GM23338 (cell line): ENCODE results near the gene ARRDC2. TPM values are rescaled to one million over a fixed set of nuclear protein-coding genes. Genes with fewer than 3 reads are reported as not detected.

Source experiments
- ATAC-seq: fragments of 200-7000 bp; cut with Tn5 transposase; 3 replicates; pipeline ENCODE4 v1.9.1; 2020
- DNase-seq: peaks from one replicate; pipeline ENCODE4 v3.0.0-alpha.2; 2015; ENCODE audit warnings: low spot score
- H2AFZ ChIP-seq: fragments of 200-600 bp; sonication (generic); 2 replicates; pipeline ENCODE4 v1.8.0; 2016; ENCODE audit warnings: antibody characterized with exemption, mild to moderate bottlenecking, moderate library complexity
- H3F3A ChIP-seq: fragments of 200-600 bp; sonication (generic); replicated peaks from 2 replicates; pipeline ENCODE4 v1.8.0; 2017; ENCODE audit warnings: antibody characterized with exemption, mixed run types, low read depth
- H3K27ac ChIP-seq: fragments of 200-600 bp; sonication (generic); 2 replicates; pipeline ENCODE4 v1.6.1; 2016; ENCODE audit warnings: low read depth
- H3K27me3 ChIP-seq: fragments of 200-600 bp; sonication (generic); 2 replicates; pipeline ENCODE4 v1.8.0; 2016; ENCODE audit warnings: mild to moderate bottlenecking, mixed run types, moderate library complexity; ENCODE audit not compliant: insufficient read depth
- H3K36me3 ChIP-seq: fragments of 200-600 bp; sonication (generic); 2 replicates; pipeline ENCODE4 v1.8.0; 2016; ENCODE audit warnings: mild to moderate bottlenecking; ENCODE audit not compliant: insufficient read depth
- H3K4me1 ChIP-seq: fragments of 200-600 bp; sonication (generic); 2 replicates; pipeline ENCODE4 v1.8.0; 2016; ENCODE audit warnings: mild to moderate bottlenecking, moderate library complexity; ENCODE audit not compliant: insufficient read depth
- H3K4me2 ChIP-seq: fragments of 200-600 bp; sonication (generic); 2 replicates; pipeline ENCODE4 v1.7.1; 2017; ENCODE audit warnings: mixed run types
- H3K4me3 ChIP-seq: fragments of 200-600 bp; sonication (generic); 2 replicates; pipeline ENCODE4 v1.6.1; 2016; ENCODE audit warnings: mixed run types
- H3K79me2 ChIP-seq: fragments of 200-600 bp; sonication (generic); replicated peaks from 2 replicates; pipeline ENCODE4 v1.8.0; 2017; ENCODE audit warnings: mild to moderate bottlenecking; ENCODE audit not compliant: insufficient read depth
- H3K9me2 ChIP-seq: fragments of 200-600 bp; sonication (generic); 2 replicates; pipeline ENCODE4 v1.8.0; 2017; ENCODE audit not compliant: insufficient read depth
- H4K20me1 ChIP-seq: fragments of 200-600 bp; sonication (generic); replicated peaks from 2 replicates; pipeline ENCODE4 v1.8.0; 2017; ENCODE audit warnings: mild to moderate bottlenecking; ENCODE audit not compliant: insufficient read depth
- H3K27ac Mint-ChIP-seq: 2 replicates; pipeline ENCODE4 v1.8.0; 2020; ENCODE audit warnings: inconsistent platforms, mild to moderate bottlenecking, moderate library complexity, mixed read lengths
- H3K27me3 Mint-ChIP-seq: 3 replicates; pipeline ENCODE4 v1.8.0; 2022; ENCODE audit warnings: low read depth, mild to moderate bottlenecking, moderate library complexity, mixed read lengths, inconsistent platforms; ENCODE audit not compliant: insufficient read depth, poor library complexity
- H3K36me3 Mint-ChIP-seq: 3 replicates; pipeline ENCODE4 v1.8.0; 2021; ENCODE audit warnings: low read depth, mild to moderate bottlenecking, inconsistent platforms, moderate library complexity, mixed read lengths
- H3K4me1 Mint-ChIP-seq: 3 replicates; pipeline ENCODE4 v1.8.0; 2020; ENCODE audit warnings: mild to moderate bottlenecking, inconsistent platforms, mixed read lengths
- H3K4me3 Mint-ChIP-seq: 3 replicates; pipeline ENCODE4 v1.8.0; 2021; ENCODE audit warnings: moderate library complexity, mild to moderate bottlenecking, inconsistent platforms, mixed read lengths
- H3K9me3 Mint-ChIP-seq: 3 replicates; pipeline ENCODE4 v1.8.0; 2020; ENCODE audit warnings: moderate library complexity, mild to moderate bottlenecking, inconsistent platforms, mixed read lengths
- CREB1 ChIP-seq: fragments of 250-450 bp; sonication (Bioruptor Pico); IDR thresholded peaks from 2 replicates; pipeline ENCODE4 v1.5.0; 2020; ENCODE audit warnings: low read depth, mild to moderate bottlenecking, moderate library complexity
- ETS1 ChIP-seq: IDR thresholded peaks from 2 replicates; pipeline ENCODE4 v1.6.1; 2016; ENCODE audit warnings: antibody characterized with exemption
- EZH2 ChIP-seq: fragments of 200-600 bp; sonication (generic); IDR thresholded peaks from one replicate; pipeline ENCODE4 v1.8.0; 2017; ENCODE audit warnings: antibody characterized with exemption, mild to moderate bottlenecking, low read depth; ENCODE audit not compliant: unreplicated experiment
- EZH2phosphoT487 ChIP-seq: fragments of 200-600 bp; sonication (generic); IDR thresholded peaks from one replicate; pipeline ENCODE4 v1.8.1; 2018; ENCODE audit warnings: antibody characterized with exemption; ENCODE audit not compliant: unreplicated experiment
- JUNB ChIP-seq: IDR thresholded peaks from one replicate; pipeline ENCODE4 v1.6.1; 2016; ENCODE audit warnings: antibody characterized with exemption; ENCODE audit not compliant: unreplicated experiment
- NANOG ChIP-seq: IDR thresholded peaks from 2 replicates; pipeline ENCODE4 v1.6.1; 2016; ENCODE audit warnings: antibody characterized with exemption, borderline replicate concordance
- POLR2AphosphoS5 ChIP-seq: IDR thresholded peaks from 2 replicates; pipeline ENCODE4 v1.6.1; 2016; ENCODE audit warnings: antibody characterized with exemption, low read depth
- REST ChIP-seq: IDR thresholded peaks from one replicate; pipeline ENCODE4 v1.6.1; 2018; ENCODE audit warnings: antibody characterized with exemption; ENCODE audit not compliant: unreplicated experiment
- STAT1 ChIP-seq: IDR thresholded peaks from one replicate; pipeline ENCODE4 v1.6.1; 2016; ENCODE audit warnings: antibody characterized with exemption; ENCODE audit not compliant: unreplicated experiment
- ZNF114 ChIP-seq: fragments of 250-450 bp; sonication (Bioruptor Pico); IDR thresholded peaks from 2 replicates; pipeline ENCODE4 v1.5.0; 2020; ENCODE audit warnings: mild to moderate bottlenecking, moderate library complexity
- ZNF331 ChIP-seq: fragments of 250-450 bp; sonication (Bioruptor Pico); IDR thresholded peaks from 2 replicates; pipeline ENCODE4 v1.5.0; 2020; ENCODE audit warnings: low read depth, mild to moderate bottlenecking, moderate library complexity
- ZNF462 ChIP-seq: fragments of 250-450 bp; sonication (Bioruptor Pico); IDR thresholded peaks from 2 replicates; pipeline ENCODE4 v1.5.0; 2020; ENCODE audit warnings: mild to moderate bottlenecking, moderate library complexity
- polyA plus RNA-seq: library from polyadenylated mRNA; unstranded; fragments of >200 nt; fragmentation: Nextera tagmentation; extraction: Ambion mirVana; gene quantifications from 2 replicates; pipeline ENCODE4 v1.2.1, GENCODE V29; 2016
- total RNA-seq: library from RNA; depleted of rRNA; stranded (reverse); fragments of >200 nt; shearing (Covaris generic); gene quantifications from 2 replicates; pipeline ENCODE4 v1.2.3, GENCODE V29; 2014
- TF ChIP-seq, protein P1 (sequence below), 2 experiments: fragments of 200-600 bp in 1 of 2; sonication (generic) in 1 of 2; conservative IDR thresholded peaks; 2 replicates each; pipeline versions ENCODE4 v1.5.1 to v1.6.1; 2016 to 2017; ENCODE audit warnings: antibody characterized with exemption in 2 of 2, low read depth in 2 of 2, mild to moderate bottlenecking in 2 of 2, moderate library complexity in 1 of 2

Gene ARRDC2
- total and polyA plus RNA-seq, 2 experiments from 2014 or later = 2.4 to 7.1 TPM

- Histone ChIP-seq H4K20me1 (no peaks in the 10 kb centered on the region), H3K4me3 (peak overlapping the region; percentile 52), H3K4me1 (peaks cover 6% of the 10 kb centered on the region; the same call in 1 of the 2 replicates), H3K27me3 (peaks cover 31% of the 10 kb centered on the region), H3K4me2 (peak overlapping the region; percentile 79), H3K9me2 (no peaks in the 10 kb centered on the region), H3K79me2 (no peaks in the 10 kb centered on the region), H3K27ac (no peak overlapping the region), H3K36me3 (no peaks in the 10 kb centered on the region), H2AFZ (peak overlapping the region; percentile 63), H3F3A (no peaks in the 10 kb centered on the region; the same call in 1 of the 2 replicates)
- H3K36me3 Mint-ChIP-seq = no peaks in the 10 kb centered on the region; the same call in 2 of the 3 replicates
- TF ChIP-seq NANOG (no peak), CREB1 (CRISPR knock-in tag) (peak; percentile 52), REST (no peak), ZNF331 (CRISPR knock-in tag) (no peak), ZNF114 (CRISPR knock-in tag) (no peak), ZNF462 (CRISPR knock-in tag) (no peak), JUNB (no peak), EZH2 (peak; percentile 37), POLR2AphosphoS5 (peak; percentile 43), STAT1 (no peak), EZH2phosphoT487 (no peak), ETS1 (peak; percentile 51; the same call in 1 of the 2 replicates)
- TF ChIP-seq, protein P1, sequence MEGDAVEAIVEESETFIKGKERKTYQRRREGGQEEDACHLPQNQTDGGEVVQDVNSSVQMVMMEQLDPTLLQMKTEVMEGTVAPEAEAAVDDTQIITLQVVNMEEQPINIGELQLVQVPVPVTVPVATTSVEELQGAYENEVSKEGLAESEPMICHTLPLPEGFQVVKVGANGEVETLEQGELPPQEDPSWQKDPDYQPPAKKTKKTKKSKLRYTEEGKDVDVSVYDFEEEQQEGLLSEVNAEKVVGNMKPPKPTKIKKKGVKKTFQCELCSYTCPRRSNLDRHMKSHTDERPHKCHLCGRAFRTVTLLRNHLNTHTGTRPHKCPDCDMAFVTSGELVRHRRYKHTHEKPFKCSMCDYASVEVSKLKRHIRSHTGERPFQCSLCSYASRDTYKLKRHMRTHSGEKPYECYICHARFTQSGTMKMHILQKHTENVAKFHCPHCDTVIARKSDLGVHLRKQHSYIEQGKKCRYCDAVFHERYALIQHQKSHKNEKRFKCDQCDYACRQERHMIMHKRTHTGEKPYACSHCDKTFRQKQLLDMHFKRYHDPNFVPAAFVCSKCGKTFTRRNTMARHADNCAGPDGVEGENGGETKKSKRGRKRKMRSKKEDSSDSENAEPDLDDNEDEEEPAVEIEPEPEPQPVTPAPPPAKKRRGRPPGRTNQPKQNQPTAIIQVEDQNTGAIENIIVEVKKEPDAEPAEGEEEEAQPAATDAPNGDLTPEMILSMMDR (conservative IDR thresholded peaks at IDR 0.05; ENCODE audit: low read depth in 2 of 2) = no peak
- H3K9me3 Mint-ChIP-seq = peaks cover 3% of the 10 kb centered on the region; the same call in 1 of the 3 replicates
- H3K27me3 Mint-ChIP-seq = peaks cover 25% of the 10 kb centered on the region
- DNase-seq = peak; percentile 87
- peaks cover 6% of the 10 kb centered on the region for H3K4me1 Mint-ChIP-seq
- peak; percentile 51 for ATAC-seq
- H3K4me3 Mint-ChIP-seq = peak overlapping the region; percentile 74
- H3K27ac Mint-ChIP-seq = no peak overlapping the region
Measured at GRCh38 chr19:18000915-18001776, 6.8 kb upstream of the ARRDC2 start.
